SK-N-SH (cell line): ENCODE results near the gene HSFX1. TPM values are rescaled to one million over a fixed set of nuclear protein-coding genes. Genes with fewer than 3 reads are reported as not detected.
"Not testable (repeated sequence)": the region's sequence is repeated elsewhere in the genome, so short reads cannot be mapped to it uniquely, and the experiment has no call there.

Source experiments
- CTCF ChIA-PET: fragments of 300-600, 350-600 bp; formaldehyde crosslinking; extraction: SDS; loops from one replicate; lab custom pipeline; 2021; lab: Yijun Ruan, JAX
- POLR2A ChIA-PET: fragments of 350-600 bp; sonication (Branson Sonifier 250); formaldehyde crosslinking; extraction: SDS; loops from one replicate; lab custom pipeline; 2020; ENCODE audit warnings: antibody characterized with exemption, inconsistent platforms; lab: Yijun Ruan, JAX
- DNase-seq: peaks from one replicate; pipeline ENCODE4 v3.0.0; 2012
- H2AFZ ChIP-seq: fragments of 200-600 bp; sonication (generic); 2 replicates; pipeline ENCODE4 v1.8.1; 2016; ENCODE audit warnings: antibody characterized with exemption, mild to moderate bottlenecking, low read depth
- H3F3A ChIP-seq: fragments of 200-600 bp; sonication (generic); replicated peaks from 2 replicates; pipeline ENCODE3; 2016; ENCODE audit warnings: antibody characterized with exemption, mild to moderate bottlenecking; ENCODE audit not compliant: insufficient read depth
- H3K27ac ChIP-seq, 2 experiments: fragments of 200-500 bp in 1 of 2; fragments of 200-600 bp in 1 of 2; sonication (Bioruptor generic) in 1 of 2; sonication (generic), shearing (Covaris generic) in 1 of 2; 2 replicates each; pipeline versions ENCODE4 v1.5.1 to v1.6.1; 2014 to 2016; ENCODE audit warnings: low read depth in 2 of 2, inconsistent platforms in 1 of 2, low read length in 1 of 2, mild to moderate bottlenecking in 1 of 2, mixed read lengths in 1 of 2
- H3K27me3 ChIP-seq: fragments of 200-600 bp; sonication (generic), shearing (Covaris generic); 2 replicates; pipeline ENCODE4 v1.6.1; 2016; ENCODE audit warnings: mixed run types; ENCODE audit not compliant: insufficient read depth
- H3K36me3 ChIP-seq, 2 experiments: fragments of 200-500 bp in 1 of 2; fragments of 200-600 bp in 1 of 2; sonication (Bioruptor generic) in 1 of 2; sonication (generic) in 1 of 2; replicated peaks in 1 of 2; 2 replicates each; pipeline versions ENCODE3 to v1.5.1; 2014 to 2016; ENCODE audit warnings: low read length in 1 of 2, mild to moderate bottlenecking in 1 of 2; ENCODE audit not compliant: insufficient read depth in 2 of 2, control insufficient read depth in 1 of 2
- H3K4me1 ChIP-seq, 2 experiments: fragments of 200-500 bp in 1 of 2; fragments of 200-600 bp in 1 of 2; sonication (Bioruptor generic) in 1 of 2; sonication (generic), shearing (Covaris generic) in 1 of 2; 2 replicates each; pipeline versions ENCODE4 v1.5.1 to v1.6.1; 2014 to 2016; ENCODE audit warnings: low read depth in 1 of 2, low read length in 1 of 2, mixed run types in 1 of 2; ENCODE audit not compliant: insufficient read depth in 2 of 2, control insufficient read depth in 1 of 2
- H3K4me2 ChIP-seq: fragments of 200-600 bp; sonication (generic), shearing (Covaris generic); 2 replicates; pipeline ENCODE4 v1.6.1; 2017; ENCODE audit warnings: mixed run types
- H3K4me3 ChIP-seq, 2 experiments: fragments of 200-500 bp in 1 of 2; fragments of 200-600 bp in 1 of 2; sonication (Bioruptor generic) in 1 of 2; sonication (generic), shearing (Covaris generic) in 1 of 2; 2 replicates each; pipeline versions ENCODE4 v1.5.1 to v1.8.1; 2014 to 2016; ENCODE audit warnings: low read depth in 2 of 2, inconsistent platforms in 1 of 2, low read length in 1 of 2, mild to moderate bottlenecking in 1 of 2, mixed read lengths in 1 of 2, moderate library complexity in 1 of 2
- H3K79me2 ChIP-seq: fragments of 200-600 bp; sonication (generic); 2 replicates; pipeline ENCODE4 v1.8.1; 2017; ENCODE audit warnings: mild to moderate bottlenecking; ENCODE audit not compliant: insufficient read depth
- H3K9ac ChIP-seq: fragments of 200-600 bp; sonication (generic); 2 replicates; pipeline ENCODE4 v1.6.1; 2017; ENCODE audit warnings: mixed run types
- H3K9me2 ChIP-seq: fragments of 200-600 bp; sonication (generic); 2 replicates; pipeline ENCODE4 v1.6.1; 2017; ENCODE audit warnings: mixed run types
- H3K9me3 ChIP-seq: fragments of 200-600 bp; sonication (generic); 2 replicates; pipeline ENCODE4 v1.6.1; 2017; ENCODE audit warnings: mixed run types, mild to moderate bottlenecking, moderate library complexity
- H4K20me1 ChIP-seq: fragments of 200-600 bp; sonication (generic); 2 replicates; pipeline ENCODE4 v1.6.1; 2017; ENCODE audit warnings: mild to moderate bottlenecking, mixed run types; ENCODE audit not compliant: insufficient read depth
- CHD2 ChIP-seq: fragments of 150-350 bp; IDR thresholded peaks from 2 replicates; pipeline ENCODE4 v1.6.1; 2018; ENCODE audit warnings: low read length; ENCODE audit not compliant: partially characterized antibody
- ELF1 ChIP-seq: IDR thresholded peaks from 2 replicates; pipeline ENCODE4 v1.4.0; 2012
- EZH2phosphoT487 ChIP-seq: fragments of 200-600 bp; sonication (generic); IDR thresholded peaks from 2 replicates; pipeline ENCODE4 v1.6.1; 2017; ENCODE audit warnings: low read depth, mixed run types, mild to moderate bottlenecking, antibody characterized with exemption, moderate library complexity, borderline replicate concordance
- FOSL2 ChIP-seq: IDR thresholded peaks from 2 replicates; pipeline ENCODE4 v1.4.0; 2012; ENCODE audit warnings: low read depth, mild to moderate bottlenecking, moderate library complexity, borderline replicate concordance
- FOXJ3 ChIP-seq: sonication (generic); formaldehyde crosslinking; IDR thresholded peaks from 2 replicates; pipeline ENCODE4 v1.5.1; 2020; ENCODE audit warnings: mild to moderate bottlenecking, missing genetic modification reagents
- GATA2 ChIP-seq: sonication (generic); formaldehyde crosslinking; IDR thresholded peaks from 2 replicates; pipeline ENCODE4 v1.5.0; 2020; ENCODE audit warnings: mild to moderate bottlenecking, missing genetic modification reagents
- MAX ChIP-seq: IDR thresholded peaks from 2 replicates; pipeline ENCODE4 v1.4.0; 2012; ENCODE audit warnings: low read depth
- MEF2A ChIP-seq: IDR thresholded peaks from 2 replicates; pipeline ENCODE4 v1.4.0; 2012; ENCODE audit warnings: low read depth, borderline replicate concordance
- NFIC ChIP-seq: IDR thresholded peaks from 2 replicates; pipeline ENCODE4 v1.4.0; 2012; ENCODE audit warnings: borderline replicate concordance
- NRF1 ChIP-seq: IDR thresholded peaks from 2 replicates; pipeline ENCODE4 v1.6.1; 2012; ENCODE audit warnings: low read depth, mild to moderate bottlenecking, low read length
- POLR2AphosphoS5 ChIP-seq: IDR thresholded peaks from 2 replicates; pipeline ENCODE4 v1.6.1; 2012; ENCODE audit warnings: low read depth, low read length
- RAD21 ChIP-seq: IDR thresholded peaks from 2 replicates; pipeline ENCODE4 v1.6.1; 2012; ENCODE audit warnings: mild to moderate bottlenecking, low read length
- SMC3 ChIP-seq: IDR thresholded peaks from 2 replicates; pipeline ENCODE4 v1.6.1; 2012; ENCODE audit warnings: low read depth, low read length, improper control_type of control experiment
- YY1 ChIP-seq: IDR thresholded peaks from 2 replicates; pipeline ENCODE4 v1.4.0; 2012; ENCODE audit warnings: low read depth, mild to moderate bottlenecking
- WGBS: methylation state at CpG from one replicate; pipeline ENCODE4 v1.1.6; 2017; ENCODE audit warnings: low lambda C conversion rate; 5-methylcytosine and 5-hydroxymethylcytosine counted together
- polyA plus RNA-seq, 3 experiments: library from polyadenylated mRNA; depleted of rRNA; stranded (reverse); fragments of >200 nt; gene quantifications; 2 replicates each; pipeline ENCODE4 v1.2.3, GENCODE V29; 2012
- TF ChIP-seq, protein P1 (sequence below): fragments of 200-600 bp; sonication (generic); IDR thresholded peaks from 2 replicates; pipeline ENCODE4 v1.6.1; 2017; ENCODE audit warnings: antibody characterized with exemption, mild to moderate bottlenecking, moderate library complexity
- TF ChIP-seq, protein P2 (sequence below): IDR thresholded peaks from 2 replicates; pipeline ENCODE4 v1.4.0; 2012; ENCODE audit warnings: low read depth, borderline replicate concordance

HSFX1 gene
- polyA plus RNA-seq, 1 of the 3 experiments (the other 2 are of a cell fraction) = 0.12 TPM

GRCh38 chrX:149762696-149763614 is 10.9 kb upstream of the HSFX1 start:
- Histone ChIP-seq H3K36me3 (no peaks in the 10 kb centered on the region), H3K9ac (no peak overlapping the region), H3K4me1 (no peaks in the 10 kb centered on the region), H3K9me3 (no peaks in the 10 kb centered on the region), H3K4me3 (no peak overlapping the region), H3K9me2 (no peaks in the 10 kb centered on the region), H3K27ac (no peak overlapping the region), H4K20me1 (no peaks in the 10 kb centered on the region), H3K27me3 (peaks cover 10% of the 10 kb centered on the region; the same call in 1 of the 2 replicates), H3F3A (no peaks in the 10 kb centered on the region), H3K4me2 (no peak overlapping the region), H2AFZ (no peak overlapping the region), H3K79me2 (no peaks in the 10 kb centered on the region)
- TF ChIP-seq YY1 (no peak), EZH2phosphoT487 (no peak), RAD21 (no peak), FOSL2 (no peak), ELF1 (no peak), MAX (no peak), GATA2 (CRISPR knock-in tag) (no peak), POLR2AphosphoS5 (no peak), CHD2 (no peak), NFIC (no peak), NRF1 (no peak), FOXJ3 (CRISPR knock-in tag) (no peak), SMC3 (no peak), MEF2A (no peak)
- TF ChIP-seq, protein P1, sequence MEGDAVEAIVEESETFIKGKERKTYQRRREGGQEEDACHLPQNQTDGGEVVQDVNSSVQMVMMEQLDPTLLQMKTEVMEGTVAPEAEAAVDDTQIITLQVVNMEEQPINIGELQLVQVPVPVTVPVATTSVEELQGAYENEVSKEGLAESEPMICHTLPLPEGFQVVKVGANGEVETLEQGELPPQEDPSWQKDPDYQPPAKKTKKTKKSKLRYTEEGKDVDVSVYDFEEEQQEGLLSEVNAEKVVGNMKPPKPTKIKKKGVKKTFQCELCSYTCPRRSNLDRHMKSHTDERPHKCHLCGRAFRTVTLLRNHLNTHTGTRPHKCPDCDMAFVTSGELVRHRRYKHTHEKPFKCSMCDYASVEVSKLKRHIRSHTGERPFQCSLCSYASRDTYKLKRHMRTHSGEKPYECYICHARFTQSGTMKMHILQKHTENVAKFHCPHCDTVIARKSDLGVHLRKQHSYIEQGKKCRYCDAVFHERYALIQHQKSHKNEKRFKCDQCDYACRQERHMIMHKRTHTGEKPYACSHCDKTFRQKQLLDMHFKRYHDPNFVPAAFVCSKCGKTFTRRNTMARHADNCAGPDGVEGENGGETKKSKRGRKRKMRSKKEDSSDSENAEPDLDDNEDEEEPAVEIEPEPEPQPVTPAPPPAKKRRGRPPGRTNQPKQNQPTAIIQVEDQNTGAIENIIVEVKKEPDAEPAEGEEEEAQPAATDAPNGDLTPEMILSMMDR = no peak
- TF ChIP-seq, protein P2, sequence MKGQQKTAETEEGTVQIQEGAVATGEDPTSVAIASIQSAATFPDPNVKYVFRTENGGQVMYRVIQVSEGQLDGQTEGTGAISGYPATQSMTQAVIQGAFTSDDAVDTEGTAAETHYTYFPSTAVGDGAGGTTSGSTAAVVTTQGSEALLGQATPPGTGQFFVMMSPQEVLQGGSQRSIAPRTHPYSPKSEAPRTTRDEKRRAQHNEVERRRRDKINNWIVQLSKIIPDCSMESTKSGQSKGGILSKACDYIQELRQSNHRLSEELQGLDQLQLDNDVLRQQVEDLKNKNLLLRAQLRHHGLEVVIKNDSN = no peak
- ChIA-PET CTCF (no interaction called here), POLR2A (no interaction called here)
- no peak for DNase-seq
- WGBS = 17% methylated on average over 4 of the region's 11 CpGs

- H3K79me2 ChIP-seq, H3K9ac ChIP-seq, H3F3A ChIP-seq, H3K9me2 ChIP-seq, H4K20me1 ChIP-seq, H3K4me1 ChIP-seq, H3K27me3 ChIP-seq, DNase-seq, H3K27ac ChIP-seq, POLR2A ChIA-PET, H3K36me3 ChIP-seq, H2AFZ ChIP-seq, H3K9me3 ChIP-seq, H3K4me3 ChIP-seq, H3K4me2 ChIP-seq, CTCF ChIA-PET: not testable (repeated sequence)
- WGBS = no CpG with 5 or more reads among the region's 12 CpGs
Observed at GRCh38 chrX:149770344-149770743, 3.5 kb upstream of the HSFX1 start.

GRCh38 chrX:149773026-149773425 is 842 bp upstream of the HSFX1 start:
- not testable (repeated sequence) for H3K9ac ChIP-seq

GRCh38 chrX:149777999-149778398 is 4.1 kb downstream of the HSFX1 start:
- H3K4me2 ChIP-seq, H3K36me3 ChIP-seq, H3K9me3 ChIP-seq, H4K20me1 ChIP-seq, POLR2A ChIA-PET, H3F3A ChIP-seq, DNase-seq, CTCF ChIA-PET, H3K9ac ChIP-seq, H3K4me3 ChIP-seq, H3K27ac ChIP-seq, H3K27me3 ChIP-seq, H3K4me1 ChIP-seq, H3K79me2 ChIP-seq, H2AFZ ChIP-seq, H3K9me2 ChIP-seq: not testable (repeated sequence)
- WGBS = no CpG with 5 or more reads among the region's 7 CpGs

More at GRCh38 chrX:149773026-149773425, 842 bp upstream of the HSFX1 start:
- H3K36me3 ChIP-seq, H3K4me1 ChIP-seq, H3K9me3 ChIP-seq, H3K4me3 ChIP-seq, H3K4me2 ChIP-seq, H4K20me1 ChIP-seq, H3K27ac ChIP-seq, H3K79me2 ChIP-seq, H2AFZ ChIP-seq, POLR2A ChIA-PET, DNase-seq, CTCF ChIA-PET, H3K9me2 ChIP-seq, H3K27me3 ChIP-seq, H3F3A ChIP-seq: not testable (repeated sequence)
- no CpG with 5 or more reads among the region's 9 CpGs for WGBS
